C1 segment of cervical spinal cord (tissue), 14 donors: ENCODE data around the gene MAN1B1.
A peak's percentile ranks its signal among the peaks of the same experiment; 100 is the strongest.

Experiments used
- DNase-seq, 14 donors: peaks; one replicate each; lab custom pipeline; 2025; lab: John Stamatoyannopoulos, UW

The MAN1B1 gene

GRCh38 chr9:137084526-137084925 lies 2.3 kb upstream of the MAN1B1 start:
- DNase-seq: no peak

GRCh38 chr9:137085920-137086530 lies 760 bp upstream of the MAN1B1 start:
- DNase-seq: peak in 4 of 14 donors; percentile 25 to 46 (median 37)

- DNase-seq: no peak
Observed at GRCh38 chr9:137087409-137087925, 682 bp downstream of the MAN1B1 start.

GRCh38 chr9:137088121-137088520 lies 1.3 kb downstream of the MAN1B1 start:
- no peak for DNase-seq

GRCh38 chr9:137089232-137089947 lies 2.6 kb downstream of the MAN1B1 start:
- DNase-seq: no peak

GRCh38 chr9:137095664-137096517 lies 9.1 kb downstream of the MAN1B1 start:
- no peak for DNase-seq

DNA sequence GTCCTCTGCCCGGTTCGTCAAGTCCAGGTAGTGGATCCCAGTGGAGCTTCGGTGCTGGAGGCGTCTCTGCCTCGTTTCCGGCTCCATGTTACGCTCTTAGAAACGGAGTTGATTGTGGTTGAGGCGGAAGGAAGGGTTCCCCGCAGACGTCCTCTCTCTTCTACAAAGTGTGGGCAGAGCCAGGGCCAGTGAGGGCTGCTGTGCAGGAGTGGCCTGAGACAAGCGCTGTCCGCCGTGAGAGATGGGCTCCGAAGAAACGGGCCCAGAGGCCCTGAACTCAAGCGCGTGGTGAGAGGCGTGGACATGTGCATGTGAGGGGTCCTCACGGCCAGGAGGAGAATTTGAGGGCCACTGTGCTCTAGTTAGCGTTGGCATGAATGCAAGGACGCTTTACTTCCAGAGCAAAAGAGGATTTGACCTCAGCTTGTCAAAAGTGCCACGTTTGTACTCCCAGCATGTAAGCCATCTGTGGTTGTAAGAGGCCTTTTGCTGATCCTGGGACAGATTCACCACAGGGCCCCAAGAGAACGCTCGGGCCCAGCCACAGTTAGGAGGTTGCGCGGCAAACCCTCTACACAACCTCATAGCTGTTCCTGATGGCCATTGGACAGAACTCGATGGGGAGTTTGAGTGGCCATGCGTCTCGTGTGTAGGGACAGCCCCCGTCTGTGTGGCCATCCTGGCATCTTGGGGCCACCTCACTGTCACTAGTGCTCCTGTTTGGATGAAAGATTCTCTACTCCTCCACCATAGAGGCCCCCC lies 10.2 kb downstream of the MAN1B1 start:
- DNase-seq: no peak

GRCh38 chr9:137097761-137098462 lies 11.1 kb downstream of the MAN1B1 start:
- DNase-seq: no peak

DNA sequence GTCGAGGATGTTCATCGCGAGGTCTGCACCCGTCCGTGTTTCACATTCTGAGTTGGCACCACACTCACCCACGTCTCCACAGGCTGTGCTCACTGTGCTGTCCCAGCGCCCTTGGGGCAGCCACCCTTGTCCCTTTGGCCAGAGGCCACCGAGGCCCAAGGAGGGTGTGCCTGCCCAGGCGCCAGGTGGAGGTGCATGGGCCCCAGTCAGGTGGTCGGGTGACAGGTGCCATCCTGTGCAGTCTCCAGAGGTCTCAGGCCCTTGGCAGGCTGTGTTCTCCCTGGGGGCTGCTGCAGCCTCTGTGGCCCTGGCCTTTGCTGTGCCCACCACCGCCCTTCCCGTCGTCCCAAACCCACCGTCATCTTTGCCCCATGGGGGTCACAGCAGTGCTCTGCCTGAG lies 12.4 kb downstream of the MAN1B1 start:
- no peak for DNase-seq

DNA sequence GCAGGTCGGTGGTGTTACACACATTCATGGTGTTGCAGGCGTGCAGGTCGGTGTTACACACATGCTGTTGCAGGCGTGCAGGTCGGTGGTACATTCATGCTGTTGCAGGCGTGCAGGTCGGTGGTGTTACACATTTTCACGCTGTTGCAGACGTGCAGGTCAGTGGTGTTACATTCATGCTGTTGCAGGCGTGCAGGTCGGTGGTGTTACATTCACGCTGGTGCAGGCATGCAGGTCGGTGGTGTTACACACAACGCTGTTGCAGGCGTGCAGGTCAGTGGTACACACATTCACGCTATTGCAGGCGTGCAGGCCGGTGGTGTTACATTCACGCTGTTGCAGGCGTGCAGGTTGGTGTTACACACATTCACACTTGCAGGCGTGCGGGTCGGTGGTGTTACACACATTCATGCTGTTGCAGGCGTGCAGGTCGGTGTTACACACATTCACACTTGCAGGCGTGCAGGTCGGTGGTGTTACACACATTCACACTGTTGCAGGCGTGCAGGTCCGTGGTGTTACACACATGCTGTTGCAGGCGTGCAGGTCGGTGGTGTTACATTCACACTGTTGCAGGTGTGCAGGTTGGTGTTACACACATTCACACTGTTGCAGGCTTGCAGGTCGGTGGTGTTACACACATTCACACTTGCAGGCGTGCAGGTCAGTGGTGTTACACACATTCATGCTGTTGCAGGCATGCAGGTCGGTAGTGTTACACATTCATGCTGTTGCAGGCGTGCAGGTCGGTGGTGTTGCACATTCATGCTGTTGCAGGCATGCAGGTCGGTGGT lies 16.6 kb downstream of the MAN1B1 start:
- DNase-seq: no peak

GRCh38 chr9:137105814-137106661 lies 19.3 kb downstream of the MAN1B1 start:
- DNase-seq: no peak

- no peak for DNase-seq
Observed at GRCh38 chr9:137106662-137107250, 20.0 kb downstream of the MAN1B1 start.

GRCh38 chr9:137107312-137107921 lies 20.6 kb downstream of the MAN1B1 start:
- no peak for DNase-seq

- DNase-seq: no peak
Observed at GRCh38 chr9:137107982-137108381, 21.2 kb downstream of the MAN1B1 start.

DNA sequence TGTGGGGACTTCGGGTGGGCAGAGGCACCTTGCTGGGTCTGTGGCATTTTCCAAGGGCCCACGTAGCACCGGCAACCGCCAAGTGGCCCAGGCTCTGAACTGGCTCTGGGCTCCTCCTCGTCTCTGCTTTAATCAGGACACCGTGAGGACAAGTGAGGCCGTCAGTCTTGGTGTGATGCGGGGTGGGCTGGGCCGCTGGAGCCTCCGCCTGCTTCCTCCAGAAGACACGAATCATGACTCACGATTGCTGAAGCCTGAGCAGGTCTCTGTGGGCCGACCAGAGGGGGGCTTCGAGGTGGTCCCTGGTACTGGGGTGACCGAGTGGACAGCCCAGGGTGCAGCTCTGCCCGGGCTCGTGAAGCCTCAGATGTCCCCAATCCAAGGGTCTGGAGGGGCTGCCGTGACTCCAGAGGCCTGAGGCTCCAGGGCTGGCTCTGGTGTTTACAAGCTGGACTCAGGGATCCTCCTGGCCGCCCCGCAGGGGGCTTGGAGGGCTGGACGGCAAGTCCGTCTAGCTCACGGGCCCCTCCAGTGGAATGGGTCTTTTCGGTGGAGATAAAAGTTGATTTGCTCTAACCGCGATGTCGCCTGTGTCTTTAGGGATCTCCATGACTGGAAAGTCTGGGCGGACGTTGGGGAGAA lies 21.9 kb downstream of the MAN1B1 start:
- DNase-seq: no peak

DNA sequence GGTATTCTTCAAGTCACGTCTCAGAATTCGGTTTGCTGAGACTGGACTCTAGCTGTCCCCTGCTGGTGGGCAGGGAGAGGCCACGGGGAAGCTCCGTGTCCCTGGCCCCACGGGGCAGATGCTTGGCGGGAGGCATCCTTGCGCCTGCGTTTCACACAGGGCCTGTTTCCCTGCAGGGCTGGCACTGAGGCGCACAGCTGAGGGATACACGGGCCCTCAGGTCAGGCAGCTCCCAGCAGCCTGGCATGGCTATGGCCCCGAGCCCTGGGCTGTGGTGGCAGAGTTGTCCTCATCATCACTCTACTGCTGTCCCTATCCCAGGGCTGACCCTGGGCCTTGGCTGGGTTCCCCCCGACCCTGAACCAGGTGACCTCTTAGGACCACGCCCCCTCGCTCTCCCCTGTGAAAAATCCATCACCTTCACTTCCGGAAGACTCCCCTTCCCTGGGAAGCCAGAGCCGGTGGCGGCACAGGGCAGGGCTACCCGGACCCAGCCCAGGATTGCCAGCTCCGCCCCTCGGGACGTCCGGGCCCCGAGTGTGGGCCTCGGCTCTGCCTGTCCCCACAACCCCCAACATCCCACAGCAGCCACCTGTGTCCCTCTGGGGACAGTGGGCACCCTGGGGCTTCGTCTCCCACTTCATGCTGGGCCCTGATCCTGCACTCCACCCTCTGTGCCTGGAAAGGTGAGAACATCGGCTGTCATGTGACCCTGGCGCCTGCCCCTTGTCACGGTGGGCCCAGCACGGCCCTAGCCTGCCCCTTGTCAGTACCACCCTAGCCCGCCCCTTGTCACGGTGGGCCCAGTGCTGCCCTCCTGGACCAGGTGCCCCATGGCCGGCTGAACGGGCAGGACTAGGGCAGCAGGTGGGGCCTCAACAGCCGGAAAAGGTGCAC lies 22.7 kb downstream of the MAN1B1 start:
- DNase-seq: no peak
